ENCODE results near the gene TWF2.

The TWF2 gene

DNA sequence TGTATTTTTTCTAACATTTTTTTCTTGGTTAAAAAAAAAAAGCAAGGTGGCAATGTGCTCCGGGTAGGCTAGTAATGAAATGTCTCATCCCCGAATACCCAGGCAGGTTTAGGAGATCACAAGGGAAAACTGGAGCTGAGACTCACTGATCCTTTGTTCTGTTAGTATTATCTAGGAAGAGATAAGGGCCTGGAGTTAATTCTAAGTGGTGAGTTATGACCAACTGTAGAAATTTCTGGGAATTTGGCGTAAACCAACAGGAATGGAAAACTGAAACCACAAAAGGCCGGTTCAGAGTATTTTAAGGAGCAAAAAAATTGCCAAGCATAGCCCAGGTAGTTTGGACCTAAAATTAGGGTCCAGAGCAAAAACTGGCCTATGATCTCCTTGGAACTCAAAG is 19.0 kb upstream of the TWF2 start:
- no peak for DNase-seq (ENCODE audit: low spot score)

DNA sequence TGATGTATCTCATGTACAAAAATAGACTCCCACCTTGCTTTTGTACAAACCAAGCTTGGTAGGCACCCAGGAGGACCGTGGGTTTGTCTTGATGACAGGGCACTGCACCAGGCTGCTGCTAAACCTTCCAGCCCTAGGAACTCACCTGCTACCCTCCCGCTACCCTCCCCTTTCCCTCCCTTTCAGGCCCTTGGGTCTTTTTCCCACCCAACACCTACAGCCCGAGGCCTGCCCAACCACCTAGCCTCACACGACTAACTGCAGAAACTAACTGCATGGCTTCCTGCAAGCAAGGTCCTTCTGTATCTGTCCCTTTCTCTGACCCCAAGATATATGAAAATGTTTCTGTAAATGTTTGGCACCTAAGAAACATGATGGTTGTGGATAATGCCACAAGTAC is 17.7 kb upstream of the TWF2 start:
- no peak for DNase-seq (ENCODE audit: low spot score)

- no peak for DNase-seq (ENCODE audit: low spot score)
Measured at GRCh38 chr3:52256159-52256558, 17.2 kb upstream of the TWF2 start.

GRCh38 chr3:52254608-52255007 is 15.7 kb upstream of the TWF2 start:
- DNase-seq (ENCODE audit: low spot score): no peak

DNA sequence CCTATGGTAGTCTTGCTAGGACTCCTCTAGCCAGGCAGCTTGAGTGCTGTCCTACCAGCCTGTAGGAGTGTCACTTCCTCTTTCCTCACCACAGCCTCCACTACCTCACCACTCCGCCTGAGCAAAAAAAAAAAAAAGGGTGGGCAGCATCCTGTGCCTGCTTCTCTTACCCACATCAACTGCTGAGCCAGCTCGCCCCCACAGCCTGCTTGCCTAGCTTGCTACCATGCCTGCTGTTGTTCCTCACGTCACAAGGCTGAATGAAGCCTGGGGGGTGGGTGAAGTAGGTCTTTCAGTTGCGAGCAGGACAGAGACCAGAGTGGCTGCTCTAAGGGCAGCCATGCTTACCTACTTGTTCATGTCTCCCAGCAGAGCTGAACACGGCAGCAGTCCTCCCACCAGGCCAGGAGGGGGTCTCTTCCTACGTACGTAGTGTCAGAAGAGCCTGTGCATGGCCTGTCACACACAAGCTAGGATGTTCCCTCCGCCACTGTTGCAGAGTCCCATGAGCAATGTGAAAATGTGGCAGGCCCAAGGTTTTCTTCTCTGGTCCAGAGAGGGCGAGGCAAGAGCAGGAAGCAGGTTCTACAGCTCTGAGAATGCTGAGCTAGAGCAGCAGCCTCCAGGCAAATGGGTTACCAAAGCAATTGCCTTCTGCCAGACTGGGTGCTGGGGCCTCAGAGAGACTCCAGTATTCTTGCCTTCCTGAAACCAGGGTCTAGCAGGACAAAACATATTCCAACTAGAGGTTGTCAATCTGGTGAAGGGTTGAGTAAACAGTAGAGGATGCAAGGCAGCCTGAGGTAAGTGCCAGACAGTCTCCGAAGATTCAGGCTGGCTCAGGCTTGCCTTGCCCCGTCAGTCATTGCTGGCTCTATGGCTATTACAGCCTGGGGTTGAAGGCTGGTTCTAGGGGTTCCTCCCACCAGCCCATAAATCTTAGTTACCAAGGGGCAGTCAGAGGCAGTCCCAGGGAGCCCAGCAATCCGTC is 14.7 kb upstream of the TWF2 start:
- peak; percentile 84 for DNase-seq (ENCODE audit: low spot score)

DNA sequence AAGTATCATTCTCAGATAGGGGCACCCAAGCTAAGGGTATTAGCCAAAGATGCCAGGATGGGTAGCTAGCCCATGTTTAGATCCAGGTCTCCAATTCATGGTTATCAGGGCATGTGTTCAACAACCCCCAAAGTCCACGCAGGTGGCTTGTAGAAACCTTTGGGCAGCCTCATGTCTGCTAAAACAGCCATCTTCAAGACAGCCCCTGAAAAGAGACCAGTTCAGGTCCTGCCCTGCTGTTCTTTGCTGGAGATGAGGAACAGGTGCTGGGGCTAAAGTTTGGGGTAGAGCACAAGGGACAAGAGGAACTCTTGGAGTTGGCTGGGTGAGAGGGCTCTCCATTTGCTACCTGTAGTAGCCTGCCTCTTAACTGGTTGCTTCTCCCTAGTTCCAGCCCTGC is 11.2 kb upstream of the TWF2 start:
- no peak for DNase-seq (ENCODE audit: low spot score)

GRCh38 chr3:52249683-52250082 is 10.7 kb upstream of the TWF2 start:
- DNase-seq (ENCODE audit: low spot score): no peak

DNA sequence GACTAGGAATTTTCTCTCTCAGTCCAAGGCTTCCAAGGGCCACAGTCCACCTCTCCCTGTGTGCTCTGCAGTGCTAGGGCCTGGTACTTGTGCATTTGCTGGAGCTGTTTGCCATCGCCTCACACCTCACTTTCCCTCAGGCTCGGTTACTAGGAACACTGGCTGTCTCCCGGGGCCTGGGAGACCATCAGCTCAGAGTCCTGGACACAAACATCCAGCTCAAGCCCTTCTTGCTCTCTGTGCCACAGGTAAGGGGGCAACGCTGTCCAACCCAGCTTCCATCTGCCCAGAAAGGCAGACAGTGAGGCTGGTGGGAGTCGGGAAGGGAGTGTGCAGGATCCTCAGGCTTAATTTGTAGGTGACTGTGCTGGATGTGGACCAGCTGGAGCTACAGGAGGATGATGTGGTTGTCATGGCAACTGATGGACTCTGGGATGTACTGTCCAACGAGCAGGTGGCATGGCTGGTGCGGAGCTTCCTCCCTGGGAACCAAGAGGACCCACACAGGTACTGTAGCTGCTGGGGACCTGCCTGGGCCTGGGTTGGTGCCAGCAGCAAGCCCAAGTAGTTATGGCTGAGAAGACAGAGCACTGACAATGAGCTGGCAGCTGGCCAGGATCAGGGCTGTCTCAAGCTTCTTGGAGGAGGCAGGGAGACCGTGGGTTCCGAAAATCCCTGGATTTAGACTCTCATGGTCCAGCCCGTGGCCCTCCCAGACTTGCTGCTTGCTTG is 10.0 kb upstream of the TWF2 start:
- no peak for DNase-seq (ENCODE audit: low spot score)

DNA sequence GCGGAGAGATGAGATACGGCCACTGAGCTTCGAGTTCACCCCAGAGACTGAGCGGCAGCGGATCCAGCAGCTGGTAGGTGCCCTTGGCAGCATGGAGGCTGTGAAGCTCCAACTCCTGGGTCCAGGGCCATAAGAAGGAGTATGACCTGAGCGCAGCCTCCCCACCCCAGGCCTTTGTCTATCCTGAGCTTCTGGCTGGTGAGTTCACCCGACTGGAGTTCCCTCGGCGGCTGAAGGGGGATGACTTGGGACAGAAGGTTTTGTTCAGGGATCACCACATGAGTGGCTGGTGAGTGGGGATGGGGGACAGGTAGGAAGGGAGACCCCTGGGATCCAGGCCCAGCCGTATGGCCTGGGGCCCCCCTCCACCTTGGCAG is 9.2 kb upstream of the TWF2 start:
- DNase-seq (ENCODE audit: low spot score): no peak

DNA sequence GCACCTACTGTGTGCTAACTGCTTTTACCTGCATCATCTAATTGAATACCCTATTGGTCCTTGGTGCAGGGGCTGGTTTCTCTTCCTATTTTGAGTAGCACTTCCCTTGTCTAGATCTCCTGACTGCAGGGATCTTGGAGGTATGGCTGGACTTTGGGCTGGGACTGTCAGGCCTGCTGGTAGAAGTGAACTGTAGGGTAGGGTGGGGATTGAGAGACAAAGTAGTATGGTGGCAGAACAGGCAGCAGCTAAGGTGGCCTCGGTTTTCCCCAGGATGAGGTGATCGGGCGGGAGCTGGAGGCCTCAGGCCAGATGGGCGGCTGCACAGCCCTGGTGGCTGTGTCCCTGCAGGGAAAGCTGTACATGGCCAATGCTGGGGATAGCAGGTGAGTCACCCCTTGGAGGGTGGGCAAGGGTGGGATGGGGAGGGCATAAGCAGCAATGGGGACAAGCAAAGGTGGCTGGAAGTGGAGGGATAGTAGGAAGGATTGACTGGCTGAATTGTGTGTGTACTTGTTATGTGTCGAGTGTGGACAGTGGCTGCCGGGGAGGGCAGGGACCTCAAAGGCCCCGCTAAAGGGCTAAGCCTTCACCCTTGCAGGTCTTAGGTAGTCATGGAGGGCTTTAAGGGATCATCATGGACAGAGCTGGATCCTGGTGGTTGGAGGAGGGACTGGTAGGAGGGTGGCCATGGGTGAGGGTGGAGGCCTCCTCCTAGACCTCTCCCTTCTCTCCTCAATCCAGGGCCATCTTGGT is 8.6 kb upstream of the TWF2 start:
- DNase-seq (ENCODE audit: low spot score): no peak

DNA sequence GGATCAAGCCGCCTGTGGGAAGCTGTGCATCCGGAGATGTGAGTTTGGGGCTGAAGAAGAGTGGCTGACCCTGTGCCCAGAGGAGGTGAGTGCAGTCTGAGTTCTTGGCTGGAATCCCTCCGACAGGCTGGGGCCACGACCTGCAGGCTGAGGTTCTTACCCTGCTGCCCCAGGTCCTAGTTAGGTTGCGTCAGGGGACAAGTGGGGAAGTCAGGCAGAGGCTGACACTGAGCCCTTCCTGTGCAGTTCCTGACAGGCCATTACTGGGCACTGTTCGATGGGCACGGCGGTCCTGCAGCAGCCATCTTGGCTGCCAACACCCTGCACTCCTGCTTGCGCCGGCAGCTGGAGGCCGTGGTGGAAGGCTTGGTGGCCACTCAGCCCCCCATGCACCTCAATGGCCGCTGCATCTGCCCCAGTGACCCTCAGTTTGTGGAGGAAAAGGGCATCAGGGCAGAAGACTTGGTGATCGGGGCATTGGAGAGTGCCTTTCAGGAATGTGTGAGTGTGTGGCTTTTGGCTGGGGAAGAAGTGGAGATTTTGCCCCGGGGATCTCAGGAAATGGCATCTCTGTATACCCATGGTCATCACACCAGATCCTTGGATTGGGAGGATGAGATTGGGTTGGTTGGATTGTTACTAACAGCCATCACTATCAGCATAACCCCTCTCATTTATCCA is 7.9 kb upstream of the TWF2 start:
- DNase-seq (ENCODE audit: low spot score): no peak

DNA sequence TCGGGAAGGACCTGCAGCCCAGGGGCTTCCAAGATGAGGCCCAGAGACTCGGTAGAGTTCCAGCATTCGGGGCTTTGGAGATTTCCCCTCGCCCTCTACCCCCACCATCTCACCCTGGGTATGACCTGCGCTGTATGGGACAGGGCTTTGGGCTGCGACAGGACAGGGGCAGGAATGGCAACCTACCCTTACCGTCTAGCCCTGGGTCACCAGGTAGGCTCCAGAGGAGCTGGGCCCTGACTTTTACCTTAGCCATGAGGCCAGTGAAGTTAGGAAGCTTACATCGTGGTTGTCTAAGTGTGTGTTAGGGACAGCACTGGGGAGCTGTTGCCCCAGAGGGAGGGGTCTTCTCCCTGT is 7.3 kb upstream of the TWF2 start:
- no peak for DNase-seq (ENCODE audit: low spot score)

DNA sequence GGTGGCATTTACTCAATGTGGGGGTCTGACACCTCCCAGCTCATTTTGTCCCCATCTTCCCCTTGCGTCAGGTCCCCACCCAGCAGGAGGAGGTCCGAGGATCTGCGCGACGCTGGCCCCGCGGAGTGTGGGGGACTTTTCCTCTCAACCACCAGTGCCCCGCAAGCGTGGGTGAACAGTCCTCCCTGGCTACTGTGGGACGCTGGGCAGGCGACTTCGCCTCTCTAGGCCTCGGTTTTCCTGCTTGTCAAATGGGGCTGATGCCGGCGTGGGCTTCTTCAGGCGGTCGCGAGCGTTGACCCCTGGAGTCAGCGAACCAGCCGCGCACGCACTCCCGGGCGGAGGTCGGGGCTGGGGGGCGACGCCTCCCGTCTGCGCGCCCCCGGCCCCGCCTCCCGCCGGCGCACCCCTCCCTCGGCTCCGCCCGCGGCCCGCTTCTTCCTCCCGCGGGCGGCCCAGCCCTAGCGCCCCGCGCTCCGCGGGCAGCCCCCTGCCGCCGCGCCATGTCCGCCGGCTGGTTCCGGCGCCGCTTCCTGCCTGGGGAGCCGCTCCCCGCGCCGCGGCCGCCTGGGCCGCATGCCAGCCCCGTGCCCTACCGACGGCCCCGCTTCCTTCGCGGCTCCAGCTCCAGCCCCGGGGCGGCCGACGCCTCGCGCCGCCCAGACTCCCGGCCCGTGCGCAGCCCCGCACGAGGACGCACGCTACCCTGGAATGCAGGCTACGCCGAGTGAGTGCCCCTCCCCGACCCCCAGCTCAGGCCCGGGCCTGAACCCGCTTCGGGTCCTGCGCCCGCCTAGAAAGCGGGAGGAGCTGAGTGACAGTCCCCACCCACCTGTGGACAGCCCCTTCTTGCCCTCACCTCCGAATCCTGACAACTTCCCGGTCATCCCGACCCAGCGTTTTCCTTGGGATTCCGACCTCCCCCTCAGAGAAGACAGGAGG is 6.6 kb upstream of the TWF2 start, which contains the start of gene PPM1M:
Gene PPM1M (plus strand): TSS at position 438 of the 942 bp plus-strand sequence. CDS start 66 bp downstream, at position 504.
- peak; percentile 62 for DNase-seq (ENCODE audit: low spot score)

GRCh38 chr3:52243791-52244628 is 5.1 kb upstream of the TWF2 start:
- DNase-seq (ENCODE audit: low spot score): peak; percentile 43

DNA sequence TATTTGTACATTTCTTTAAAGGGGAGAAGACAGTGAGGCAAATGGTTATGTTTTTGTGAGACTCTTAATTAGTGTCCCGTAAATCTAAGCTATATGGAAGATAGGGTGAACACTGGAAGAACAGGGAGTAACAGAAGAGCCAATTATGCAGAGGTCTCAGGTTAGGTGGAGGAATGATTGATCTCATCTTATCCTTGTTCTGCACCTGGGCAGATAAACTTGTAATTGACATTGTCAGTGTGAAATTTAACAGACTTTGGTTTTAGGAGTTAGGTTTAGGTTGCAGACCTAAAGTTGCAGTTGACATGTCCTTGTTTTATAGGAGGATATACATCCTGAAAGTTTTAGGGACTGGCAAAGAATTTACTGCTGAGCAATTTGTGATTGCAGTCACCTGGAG is 3.1 kb upstream of the TWF2 start:
- DNase-seq (ENCODE audit: low spot score): no peak

- DNase-seq (ENCODE audit: low spot score): peak; percentile 36
Measured at GRCh38 chr3:52240886-52241370, 2.0 kb upstream of the TWF2 start.

GRCh38 chr3:52240059-52240885 is 1.3 kb upstream of the TWF2 start:
- peak; percentile 80 for DNase-seq (ENCODE audit: low spot score)

DNA sequence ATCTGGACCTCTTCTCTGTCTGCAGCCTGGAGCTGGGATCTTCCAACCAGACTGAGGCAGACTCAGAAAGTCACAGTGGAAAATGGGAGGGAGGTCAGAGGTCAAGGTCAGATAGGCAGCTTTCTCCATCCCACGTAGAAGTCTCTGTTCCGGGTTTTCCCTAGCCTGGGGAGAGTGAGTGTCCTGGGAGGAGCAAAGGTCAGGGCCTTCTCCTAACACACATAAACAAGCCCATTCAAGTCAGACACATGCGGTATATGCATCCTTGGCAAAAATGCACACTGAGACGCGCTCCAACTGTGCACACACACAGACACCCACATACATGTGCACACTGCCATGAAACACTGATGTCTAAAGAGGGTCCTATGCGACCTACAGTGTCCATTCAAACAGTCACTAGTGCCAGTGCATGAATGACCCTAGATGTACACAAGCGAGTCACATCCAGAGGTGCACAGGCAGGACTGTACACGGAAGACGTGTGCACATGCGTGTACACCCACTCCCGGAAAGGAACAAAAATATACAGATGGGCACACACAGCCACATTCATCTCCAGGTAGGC is 681 bp downstream of the TWF2 start:
- no peak for DNase-seq (ENCODE audit: low spot score)
